Neutrophil (primary cell): ENCODE results near the gene KDM6A.
A peak's percentile ranks its signal among the peaks of the same experiment; 100 is the strongest.

Experiments
- H3K27ac ChIP-seq: fragments of 200-600 bp; sonication (generic); 2 replicates; pipeline ENCODE4 v1.5.1; 2016; ENCODE audit warnings: mild to moderate bottlenecking, moderate library complexity
- H3K27me3 ChIP-seq: fragments of 200-600 bp; sonication (generic); 2 replicates; pipeline ENCODE4 v1.6.0; 2016; ENCODE audit warnings: mild to moderate bottlenecking
- H3K36me3 ChIP-seq: fragments of 200-600 bp; sonication (generic); 2 replicates; pipeline ENCODE4 v1.5.1; 2017
- H3K4me1 ChIP-seq, 2 experiments: fragments of 200-600 bp in 1 of 2; sonication (generic) in 1 of 2; 1 replicate in 1 of 2; 2 replicates in 1 of 2; pipeline versions ENCODE4 v1.5.1 to v1.6.1; 2013 to 2016; ENCODE audit warnings: low read depth in 1 of 2, low read length in 1 of 2, mild to moderate bottlenecking in 1 of 2, moderate library complexity in 1 of 2; ENCODE audit not compliant: control insufficient read depth in 1 of 2, insufficient read depth in 1 of 2
- H3K4me3 ChIP-seq, 2 experiments: fragments of 200-600 bp in 1 of 2; sonication (generic) in 1 of 2; 1 replicate in 1 of 2; 2 replicates in 1 of 2; pipeline ENCODE4 v1.5.1; 2013 to 2016; ENCODE audit warnings: low read depth in 1 of 2, low read length in 1 of 2, mild to moderate bottlenecking in 1 of 2, moderate library complexity in 1 of 2
- H3K9me3 ChIP-seq: fragments of 200-600 bp; sonication (generic); 2 replicates; pipeline ENCODE4 v1.5.1; 2016
- TF ChIP-seq, protein P1 (sequence below): fragments of 200-600 bp; sonication (generic); IDR thresholded peaks from 2 replicates; pipeline ENCODE4 v1.5.1; 2016; ENCODE audit warnings: antibody characterized with exemption

KDM6A gene

DNA sequence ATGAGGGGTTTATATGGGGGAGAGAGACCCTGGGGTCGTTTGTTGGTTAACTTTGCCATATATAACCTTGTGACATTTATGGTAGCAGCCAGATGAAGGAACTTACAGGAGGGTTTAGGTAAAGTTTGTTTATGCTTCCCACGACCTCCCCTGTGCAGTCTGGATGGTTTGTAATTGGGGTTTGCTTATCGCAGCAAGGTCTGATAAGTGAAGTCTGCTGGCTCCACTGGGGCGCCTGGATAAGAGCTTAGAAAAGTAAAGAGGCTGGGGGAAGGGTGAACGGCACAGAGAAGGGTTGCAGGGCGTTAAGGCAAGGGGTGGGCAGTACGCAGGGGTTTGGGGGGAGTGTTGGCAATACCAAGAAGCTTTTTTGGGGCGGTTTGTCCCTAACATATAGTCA is 98.7 kb downstream of the KDM6A start:
- TF ChIP-seq, protein P1, sequence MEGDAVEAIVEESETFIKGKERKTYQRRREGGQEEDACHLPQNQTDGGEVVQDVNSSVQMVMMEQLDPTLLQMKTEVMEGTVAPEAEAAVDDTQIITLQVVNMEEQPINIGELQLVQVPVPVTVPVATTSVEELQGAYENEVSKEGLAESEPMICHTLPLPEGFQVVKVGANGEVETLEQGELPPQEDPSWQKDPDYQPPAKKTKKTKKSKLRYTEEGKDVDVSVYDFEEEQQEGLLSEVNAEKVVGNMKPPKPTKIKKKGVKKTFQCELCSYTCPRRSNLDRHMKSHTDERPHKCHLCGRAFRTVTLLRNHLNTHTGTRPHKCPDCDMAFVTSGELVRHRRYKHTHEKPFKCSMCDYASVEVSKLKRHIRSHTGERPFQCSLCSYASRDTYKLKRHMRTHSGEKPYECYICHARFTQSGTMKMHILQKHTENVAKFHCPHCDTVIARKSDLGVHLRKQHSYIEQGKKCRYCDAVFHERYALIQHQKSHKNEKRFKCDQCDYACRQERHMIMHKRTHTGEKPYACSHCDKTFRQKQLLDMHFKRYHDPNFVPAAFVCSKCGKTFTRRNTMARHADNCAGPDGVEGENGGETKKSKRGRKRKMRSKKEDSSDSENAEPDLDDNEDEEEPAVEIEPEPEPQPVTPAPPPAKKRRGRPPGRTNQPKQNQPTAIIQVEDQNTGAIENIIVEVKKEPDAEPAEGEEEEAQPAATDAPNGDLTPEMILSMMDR = no peak
- H3K27ac ChIP-seq = no peak overlapping the region
- no peaks in the 10 kb centered on the region for H3K27me3 ChIP-seq
- no peaks in the 10 kb centered on the region for H3K4me1 ChIP-seq
- no peak overlapping the region for H3K4me3 ChIP-seq
- H3K36me3 ChIP-seq = no peaks in the 10 kb centered on the region
- no peaks in the 10 kb centered on the region for H3K9me3 ChIP-seq

DNA sequence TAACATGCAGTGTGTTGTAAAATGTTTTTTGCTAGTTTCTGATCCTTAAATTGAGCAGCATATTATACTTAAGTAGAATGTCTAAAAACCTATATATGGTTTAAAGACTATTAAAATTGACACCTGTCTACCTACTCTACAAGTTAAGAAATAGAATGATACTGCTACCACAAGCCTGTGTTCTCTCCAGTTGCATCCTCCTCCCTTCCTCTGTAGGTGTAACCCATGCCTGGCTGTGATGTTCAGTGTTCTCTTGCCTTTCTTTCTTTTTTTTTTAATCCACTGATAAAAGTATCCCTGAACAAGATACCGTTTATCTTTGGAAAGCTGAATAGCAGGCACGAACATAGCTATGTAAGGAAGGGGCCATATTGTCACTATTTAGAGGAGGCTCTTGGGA is 99.1 kb downstream of the KDM6A start:
- TF ChIP-seq, protein P1 = no peak
- no peaks in the 10 kb centered on the region for H3K4me1 ChIP-seq
- no peak overlapping the region for H3K4me3 ChIP-seq
- H3K9me3 ChIP-seq = no peaks in the 10 kb centered on the region
- H3K27me3 ChIP-seq = no peaks in the 10 kb centered on the region
- H3K36me3 ChIP-seq = no peaks in the 10 kb centered on the region
- peak overlapping the region; percentile 15 for H3K27ac ChIP-seq

DNA sequence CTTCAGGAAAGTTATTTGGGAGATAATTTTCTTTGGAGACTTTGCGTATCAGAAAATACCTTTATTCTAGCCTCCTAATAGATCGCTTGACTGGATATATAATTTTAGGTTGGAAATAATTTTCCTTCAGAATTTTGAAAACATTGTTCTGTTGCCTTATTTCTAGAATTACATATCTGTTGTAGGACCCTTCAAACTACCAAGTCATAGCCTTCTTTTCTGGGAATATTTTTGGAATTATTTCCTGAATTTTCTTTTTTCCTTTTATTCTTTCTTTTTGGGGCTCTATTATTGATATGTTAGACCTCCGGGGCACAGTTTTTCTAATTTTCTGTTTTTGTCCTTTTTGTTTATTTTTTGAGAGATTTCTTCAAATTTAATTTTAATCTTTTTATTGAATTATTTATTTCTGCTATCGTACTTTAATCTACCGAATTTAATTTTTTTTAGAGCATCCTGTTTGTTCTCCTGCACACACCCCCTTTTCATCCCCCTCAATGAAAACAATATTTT is 100.5 kb downstream of the KDM6A start:
- TF ChIP-seq, protein P1 = no peak
- no peak overlapping the region for H3K27ac ChIP-seq
- no peaks in the 10 kb centered on the region for H3K36me3 ChIP-seq
- H3K4me3 ChIP-seq = no peak overlapping the region
- H3K4me1 ChIP-seq = no peaks in the 10 kb centered on the region
- H3K9me3 ChIP-seq = no peaks in the 10 kb centered on the region
- H3K27me3 ChIP-seq = no peaks in the 10 kb centered on the region

DNA sequence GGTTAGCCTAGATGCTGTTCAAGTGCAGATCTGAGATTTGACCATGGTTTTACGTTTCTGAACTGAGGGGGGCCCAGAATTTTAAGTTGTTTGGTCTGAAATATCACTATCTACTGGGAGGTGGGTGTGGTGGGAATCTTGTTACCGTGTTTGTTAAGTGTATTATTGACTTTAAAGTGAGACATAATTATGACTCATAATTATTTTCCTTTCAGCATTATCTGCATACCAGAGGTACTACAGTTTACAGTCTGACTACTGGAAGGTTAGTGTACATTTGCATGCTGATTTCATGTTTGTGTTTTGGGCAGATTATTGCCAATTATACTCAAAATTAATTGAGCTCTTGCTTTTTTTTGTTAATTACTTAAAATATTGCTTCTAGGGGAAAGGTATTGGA is 101.5 kb downstream of the KDM6A start:
- no peaks in the 10 kb centered on the region for H3K36me3 ChIP-seq
- H3K9me3 ChIP-seq = no peaks in the 10 kb centered on the region
- H3K27ac ChIP-seq = no peak overlapping the region
- H3K27me3 ChIP-seq = no peaks in the 10 kb centered on the region
- no peak overlapping the region for H3K4me3 ChIP-seq
- H3K4me1 ChIP-seq = no peaks in the 10 kb centered on the region
- TF ChIP-seq, protein P1 = no peak

DNA sequence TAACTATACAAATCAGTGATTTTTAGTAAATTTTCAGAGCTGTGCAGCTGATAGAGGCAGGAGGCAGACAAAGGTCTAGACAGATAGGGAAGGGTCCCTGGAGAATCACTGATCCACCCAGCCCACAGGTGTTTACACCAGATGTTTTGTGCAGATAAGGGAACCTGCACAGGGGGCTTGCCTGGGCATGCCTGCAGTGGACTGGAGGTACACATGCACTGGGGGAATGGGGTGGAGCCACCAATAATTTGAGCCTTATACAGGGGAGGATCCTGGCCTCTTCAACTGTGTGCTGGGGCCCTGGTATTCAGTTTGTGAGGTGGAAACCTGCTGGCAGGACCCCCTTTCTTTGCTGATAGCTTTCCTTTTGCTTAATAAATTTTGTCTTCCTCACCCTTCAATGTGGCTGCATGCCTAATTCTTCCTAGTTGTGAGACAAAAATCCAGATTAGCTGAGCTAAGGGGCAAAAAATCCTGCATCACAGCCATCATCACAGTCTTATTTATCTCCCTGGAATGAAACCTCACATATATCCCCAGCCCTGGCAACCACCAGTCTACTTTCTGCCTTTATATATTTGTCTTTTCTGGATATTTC is 102.8 kb downstream of the KDM6A start:
- Histone ChIP-seq H3K4me3 (no peak overlapping the region), H3K27ac (no peak overlapping the region)

More for the DNA sequence above, 102.8 kb downstream of the KDM6A start:
- Histone ChIP-seq H3K36me3 (no peaks in the 10 kb centered on the region), H3K4me1 (no peaks in the 10 kb centered on the region), H3K9me3 (no peaks in the 10 kb centered on the region), H3K27me3 (no peaks in the 10 kb centered on the region)
- TF ChIP-seq, protein P1 = no peak
